Neural progenitor cell (in vitro differentiated cells): ENCODE data around the gene ANKRD1. TPM values are rescaled to one million over a fixed set of nuclear protein-coding genes. Genes with fewer than 3 reads are reported as not detected.

Experiments used
- DNase-seq: peaks from one replicate; pipeline ENCODE4 v3.0.0-alpha.2; 2016; ENCODE audit warnings: low spot score
- H2AFZ ChIP-seq: fragments of 200-600 bp; sonication (generic); replicated peaks from 2 replicates; pipeline ENCODE4 v1.6.1; 2016; ENCODE audit warnings: antibody characterized with exemption
- H3F3A ChIP-seq: fragments of 200-600 bp; sonication (generic); 2 replicates; pipeline ENCODE4 v1.6.1; 2016; ENCODE audit warnings: antibody characterized with exemption, low read depth
- H3K27ac ChIP-seq: fragments of 200-600 bp; sonication (generic); 2 replicates; pipeline ENCODE4 v1.5.1; 2016; ENCODE audit warnings: mild to moderate bottlenecking
- H3K27me3 ChIP-seq: fragments of 200-600 bp; sonication (generic); 2 replicates; pipeline ENCODE4 v1.6.1; 2016; ENCODE audit warnings: mild to moderate bottlenecking, moderate library complexity
- H3K36me3 ChIP-seq: fragments of 200-600 bp; sonication (generic); 2 replicates; pipeline ENCODE4 v1.5.1; 2016
- H3K4me1 ChIP-seq: fragments of 200-600 bp; sonication (generic); 2 replicates; pipeline ENCODE4 v1.6.1; 2016; ENCODE audit warnings: mixed run types
- H3K4me2 ChIP-seq: fragments of 200-600 bp; sonication (generic); 2 replicates; pipeline ENCODE4 v1.6.1; 2016
- H3K4me3 ChIP-seq: fragments of 200-600 bp; sonication (generic); 2 replicates; pipeline ENCODE4 v1.5.1; 2016
- H3K79me2 ChIP-seq: fragments of 200-600 bp; sonication (generic); 2 replicates; pipeline ENCODE4 v1.6.1; 2016; ENCODE audit warnings: low read depth
- H3K9ac ChIP-seq: fragments of 200-600 bp; sonication (generic); 2 replicates; pipeline ENCODE4 v1.6.1; 2016
- H3K9me3 ChIP-seq: fragments of 200-600 bp; sonication (generic); 2 replicates; pipeline ENCODE4 v1.5.1; 2016; ENCODE audit warnings: low read depth
- H4K20me1 ChIP-seq: fragments of 200-600 bp; sonication (generic); 2 replicates; pipeline ENCODE4 v1.6.1; 2016; ENCODE audit warnings: low read depth
- H3K27ac Mint-ChIP-seq: 3 replicates; pipeline ENCODE4 v1.8.0; 2021; ENCODE audit warnings: mixed read lengths
- H3K27me3 Mint-ChIP-seq: 2 replicates; pipeline ENCODE4 v1.8.0; 2022; ENCODE audit warnings: low read depth, mild to moderate bottlenecking, inconsistent platforms, moderate library complexity, mixed read lengths; ENCODE audit not compliant: insufficient read depth
- H3K36me3 Mint-ChIP-seq: 3 replicates; pipeline ENCODE4 v1.8.0; 2021; ENCODE audit warnings: mixed read lengths
- H3K4me1 Mint-ChIP-seq: 3 replicates; pipeline ENCODE4 v1.8.0; 2021; ENCODE audit warnings: mixed read lengths
- H3K4me3 Mint-ChIP-seq: 3 replicates; pipeline ENCODE4 v1.8.0; 2021; ENCODE audit warnings: mild to moderate bottlenecking, moderate library complexity, mixed read lengths
- H3K9me3 Mint-ChIP-seq: 3 replicates; pipeline ENCODE4 v1.8.0; 2020; ENCODE audit warnings: mixed read lengths
- EZH2 ChIP-seq: fragments of 200-600 bp; sonication (generic); IDR thresholded peaks from 2 replicates; pipeline ENCODE4 v1.6.1; 2017; ENCODE audit warnings: antibody characterized with exemption, mild to moderate bottlenecking, moderate library complexity
- EZH2phosphoT487 ChIP-seq: fragments of 200-600 bp; sonication (generic); IDR thresholded peaks from 2 replicates; pipeline ENCODE4 v1.6.1; 2017; ENCODE audit warnings: antibody characterized with exemption
- total RNA-seq: library from RNA; depleted of rRNA; stranded (reverse); fragments of >200 nt; gene quantifications from 2 replicates; pipeline ENCODE4 v1.2.3, GENCODE V29; 2015; ENCODE audit warnings: low replicate concordance
- TF ChIP-seq, protein P1 (sequence below): fragments of 200-600 bp; sonication (generic); IDR thresholded peaks from 2 replicates; pipeline ENCODE4 v1.5.1; 2017; ENCODE audit warnings: antibody characterized with exemption, mild to moderate bottlenecking

ANKRD1 gene
- total RNA-seq, 1 donor from 2014 or later: 1.2 TPM

DNA sequence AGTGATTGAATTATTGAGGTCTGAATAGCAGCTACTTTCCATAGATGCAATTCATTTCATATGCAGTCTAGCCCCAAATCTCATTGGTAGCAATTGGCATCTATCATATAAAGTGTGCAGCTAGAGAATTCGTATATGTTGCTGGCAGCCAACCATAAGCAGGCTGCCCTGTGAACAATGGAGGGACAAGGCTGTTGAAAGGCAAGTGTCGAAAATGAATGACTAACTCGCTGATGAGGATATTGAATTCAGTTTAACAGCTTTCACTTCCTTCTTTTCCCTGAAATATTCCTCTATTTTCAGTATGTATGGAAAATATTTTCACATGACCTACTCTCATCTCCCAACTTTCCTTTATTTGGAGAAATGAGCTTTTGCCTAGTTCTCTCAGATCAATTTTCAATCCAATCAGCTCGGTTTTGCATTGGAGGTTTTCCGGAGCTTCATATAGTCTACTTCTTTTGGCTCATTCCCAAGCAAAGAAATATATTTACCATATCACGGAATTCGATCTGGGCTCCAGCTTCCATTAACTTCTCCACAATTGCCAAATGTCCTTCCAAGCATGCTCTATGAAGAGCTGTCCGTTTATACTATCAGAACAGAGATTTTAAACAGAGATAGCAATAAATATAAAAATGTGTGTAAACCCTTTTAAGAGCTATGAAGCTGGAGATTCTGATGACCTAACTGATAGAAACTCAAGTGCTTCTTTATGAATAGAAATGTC, 3.5 kb downstream of the ANKRD1 start:
- H3K36me3 ChIP-seq: no peaks in the 10 kb centered on the region
- no peak overlapping the region for H2AFZ ChIP-seq
- no peaks in the 10 kb centered on the region for H3K9me3 ChIP-seq
- H3K27ac ChIP-seq: no peak overlapping the region
- H3K27me3 ChIP-seq: no peaks in the 10 kb centered on the region
- H3K4me3 ChIP-seq: no peak overlapping the region
- DNase-seq: no peak
- H3K79me2 ChIP-seq: no peaks in the 10 kb centered on the region
- H3F3A ChIP-seq: no peaks in the 10 kb centered on the region
- H3K9ac ChIP-seq: no peak overlapping the region
- H3K27me3 Mint-ChIP-seq: no peaks in the 10 kb centered on the region
- H3K9me3 Mint-ChIP-seq: no peaks in the 10 kb centered on the region
- H3K27ac Mint-ChIP-seq: no peak overlapping the region
- H4K20me1 ChIP-seq: no peaks in the 10 kb centered on the region
- TF ChIP-seq EZH2: no peak
- TF ChIP-seq EZH2phosphoT487: no peak
- TF ChIP-seq, protein P1, sequence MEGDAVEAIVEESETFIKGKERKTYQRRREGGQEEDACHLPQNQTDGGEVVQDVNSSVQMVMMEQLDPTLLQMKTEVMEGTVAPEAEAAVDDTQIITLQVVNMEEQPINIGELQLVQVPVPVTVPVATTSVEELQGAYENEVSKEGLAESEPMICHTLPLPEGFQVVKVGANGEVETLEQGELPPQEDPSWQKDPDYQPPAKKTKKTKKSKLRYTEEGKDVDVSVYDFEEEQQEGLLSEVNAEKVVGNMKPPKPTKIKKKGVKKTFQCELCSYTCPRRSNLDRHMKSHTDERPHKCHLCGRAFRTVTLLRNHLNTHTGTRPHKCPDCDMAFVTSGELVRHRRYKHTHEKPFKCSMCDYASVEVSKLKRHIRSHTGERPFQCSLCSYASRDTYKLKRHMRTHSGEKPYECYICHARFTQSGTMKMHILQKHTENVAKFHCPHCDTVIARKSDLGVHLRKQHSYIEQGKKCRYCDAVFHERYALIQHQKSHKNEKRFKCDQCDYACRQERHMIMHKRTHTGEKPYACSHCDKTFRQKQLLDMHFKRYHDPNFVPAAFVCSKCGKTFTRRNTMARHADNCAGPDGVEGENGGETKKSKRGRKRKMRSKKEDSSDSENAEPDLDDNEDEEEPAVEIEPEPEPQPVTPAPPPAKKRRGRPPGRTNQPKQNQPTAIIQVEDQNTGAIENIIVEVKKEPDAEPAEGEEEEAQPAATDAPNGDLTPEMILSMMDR: no peak
- H3K4me1 Mint-ChIP-seq: peaks cover 10% of the 10 kb centered on the region
- H3K36me3 Mint-ChIP-seq: no peaks in the 10 kb centered on the region
- H3K4me2 ChIP-seq: no peak overlapping the region
- peaks cover 12% of the 10 kb centered on the region for H3K4me1 ChIP-seq
- no peak overlapping the region for H3K4me3 Mint-ChIP-seq

DNA sequence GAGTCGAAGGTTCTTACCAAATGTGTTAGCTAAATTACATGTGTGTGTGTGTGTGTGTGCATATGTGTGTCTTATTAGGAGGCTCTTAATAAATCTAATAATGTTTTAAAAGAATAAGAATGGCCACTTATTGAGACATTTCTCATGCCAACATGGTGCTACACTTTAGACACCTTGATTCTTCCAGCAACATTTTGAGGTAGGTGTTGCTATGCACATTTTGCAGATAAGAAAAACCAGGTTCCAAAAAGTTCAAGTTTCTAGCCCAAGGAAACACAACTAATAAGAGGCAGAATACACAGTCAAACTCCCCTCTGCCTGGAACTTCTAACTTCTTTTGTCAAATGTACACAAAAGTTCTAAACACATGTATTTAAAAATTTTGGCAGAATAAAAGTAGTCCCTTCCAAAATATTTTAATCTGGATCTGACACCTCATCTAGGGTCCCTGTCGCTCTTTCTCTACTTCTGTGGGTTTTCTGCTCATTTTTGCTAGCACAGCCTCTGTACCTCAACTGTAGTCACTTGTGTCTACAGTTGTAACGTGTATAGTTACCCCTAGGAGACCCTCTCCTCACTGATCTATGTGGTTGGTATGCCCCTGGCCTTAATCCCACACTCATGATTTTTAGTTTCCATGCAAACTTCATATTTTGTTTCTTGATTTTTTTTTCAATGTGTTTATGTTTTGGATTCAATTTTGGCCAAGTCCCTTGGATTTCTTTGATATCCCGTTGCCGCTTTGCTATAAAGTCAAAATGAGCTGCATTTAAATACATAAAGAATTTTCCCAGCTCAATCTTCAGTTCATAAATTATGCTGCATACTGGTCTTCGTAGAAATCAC, 4.3 kb downstream of the ANKRD1 start:
- peaks cover 14% of the 10 kb centered on the region for H3K4me1 Mint-ChIP-seq
- no peaks in the 10 kb centered on the region for H3K27me3 Mint-ChIP-seq
- no peak overlapping the region for H3K27ac Mint-ChIP-seq
- Histone ChIP-seq H3K79me2 (no peaks in the 10 kb centered on the region), H3K27ac (no peak overlapping the region), H4K20me1 (no peaks in the 10 kb centered on the region), H3K4me1 (peaks cover 15% of the 10 kb centered on the region), H3F3A (no peaks in the 10 kb centered on the region), H3K36me3 (no peaks in the 10 kb centered on the region), H3K4me2 (no peak overlapping the region), H3K9me3 (no peaks in the 10 kb centered on the region), H3K27me3 (no peaks in the 10 kb centered on the region), H3K9ac (no peak overlapping the region), H3K4me3 (no peak overlapping the region), H2AFZ (no peak overlapping the region)
- DNase-seq: no peak
- H3K36me3 Mint-ChIP-seq: no peaks in the 10 kb centered on the region
- TF ChIP-seq EZH2 (no peak), EZH2phosphoT487 (no peak)
- TF ChIP-seq, protein P1: no peak
- H3K4me3 Mint-ChIP-seq: no peak overlapping the region
- H3K9me3 Mint-ChIP-seq: no peaks in the 10 kb centered on the region

GRCh38 chr10:90915766-90916075, 5.2 kb downstream of the ANKRD1 start:
- no peaks in the 10 kb centered on the region for H4K20me1 ChIP-seq
- no peaks in the 10 kb centered on the region for H3K9me3 ChIP-seq
- no peaks in the 10 kb centered on the region for H3F3A ChIP-seq
- no peak overlapping the region for H3K4me3 Mint-ChIP-seq
- H2AFZ ChIP-seq: no peak overlapping the region
- no peaks in the 10 kb centered on the region for H3K9me3 Mint-ChIP-seq
- H3K9ac ChIP-seq: no peak overlapping the region
- no peak overlapping the region for H3K27ac Mint-ChIP-seq
- no peaks in the 10 kb centered on the region for H3K27me3 Mint-ChIP-seq
- no peak overlapping the region for H3K4me2 ChIP-seq
- DNase-seq: no peak
- H3K36me3 Mint-ChIP-seq: no peaks in the 10 kb centered on the region
- TF ChIP-seq EZH2phosphoT487 (no peak), EZH2 (no peak)
- TF ChIP-seq, protein P1: no peak
- H3K27me3 ChIP-seq: no peaks in the 10 kb centered on the region
- peaks cover 9% of the 10 kb centered on the region for H3K4me1 Mint-ChIP-seq
- H3K4me3 ChIP-seq: no peak overlapping the region
- H3K36me3 ChIP-seq: no peaks in the 10 kb centered on the region
- no peak overlapping the region for H3K27ac ChIP-seq
- H3K4me1 ChIP-seq: peaks cover 8% of the 10 kb centered on the region
- no peaks in the 10 kb centered on the region for H3K79me2 ChIP-seq
